Neuronal stem cell (in vitro differentiated cells): ENCODE measurements around the gene PRUNE2.

Source experiments
- DNase-seq: peaks from one replicate; pipeline ENCODE4 v3.0.0-alpha.2; 2013; ENCODE audit warnings: low spot score
- H2AFZ ChIP-seq: one replicate; pipeline ENCODE4 v1.6.1; 2013; ENCODE audit warnings: mild to moderate bottlenecking, low read length, inconsistent platforms
- H2AK5ac ChIP-seq: 2 replicates; pipeline ENCODE4 v1.6.1; 2013; ENCODE audit warnings: low read depth, mild to moderate bottlenecking, inconsistent platforms, low read length, moderate library complexity, mixed read lengths
- H2BK120ac ChIP-seq: 2 replicates; pipeline ENCODE4 v1.6.1; 2013; ENCODE audit warnings: low read depth, mild to moderate bottlenecking, inconsistent platforms, low read length, moderate library complexity, mixed read lengths
- H2BK12ac ChIP-seq: one replicate; pipeline ENCODE4 v1.6.1; 2013; ENCODE audit warnings: low read length, inconsistent platforms
- H2BK15ac ChIP-seq: 2 replicates; pipeline ENCODE4 v1.6.1; 2013; ENCODE audit warnings: mild to moderate bottlenecking, low read length, inconsistent platforms, mixed read lengths
- H2BK5ac ChIP-seq: one replicate; pipeline ENCODE4 v1.6.1; 2013; ENCODE audit warnings: inconsistent platforms, mild to moderate bottlenecking, low read length, moderate library complexity
- H3K14ac ChIP-seq: one replicate; pipeline ENCODE4 v1.6.1; 2013; ENCODE audit warnings: low read length, inconsistent platforms
- H3K18ac ChIP-seq: 2 replicates; pipeline ENCODE4 v1.6.1; 2013; ENCODE audit warnings: low read length, inconsistent platforms
- H3K23ac ChIP-seq: 2 replicates; pipeline ENCODE4 v1.6.1; 2013; ENCODE audit warnings: low read depth, mild to moderate bottlenecking, mixed read lengths, low read length, inconsistent platforms; ENCODE audit not compliant: poor library complexity
- H3K27ac ChIP-seq: replicated peaks from 3 replicates; pipeline ENCODE4 v1.5.1; 2013; ENCODE audit warnings: low read length, inconsistent platforms
- H3K27me3 ChIP-seq, 3 experiments: 2 replicates each; pipeline ENCODE4 v1.6.1; 2013; ENCODE audit warnings: low read length in 3 of 3, mild to moderate bottlenecking in 2 of 3, inconsistent platforms in 1 of 3, low read depth in 1 of 3, mixed read lengths in 1 of 3, moderate library complexity in 1 of 3; ENCODE audit not compliant: control insufficient read depth in 3 of 3, insufficient read depth in 3 of 3
- H3K36me3 ChIP-seq, 2 donors: replicated peaks in 1 of 2; 2 replicates each; pipeline ENCODE4 v1.6.1; 2013; ENCODE audit warnings: low read length in 2 of 2; ENCODE audit not compliant: control insufficient read depth in 2 of 2, insufficient read depth in 2 of 2
- H3K4ac ChIP-seq: 2 replicates; pipeline ENCODE4 v1.6.1; 2013; ENCODE audit warnings: inconsistent platforms, mild to moderate bottlenecking, low read length, moderate library complexity
- H3K4me1 ChIP-seq, 2 donors: 1 replicate in 1 of 2; 2 replicates in 1 of 2; pipeline ENCODE4 v1.6.1; 2013; ENCODE audit warnings: low read length in 2 of 2, low read depth in 1 of 2; ENCODE audit not compliant: control insufficient read depth in 2 of 2, insufficient read depth in 1 of 2
- H3K4me2 ChIP-seq: one replicate; pipeline ENCODE4 v1.6.1; 2013; ENCODE audit warnings: mild to moderate bottlenecking, low read length, inconsistent platforms; ENCODE audit not compliant: insufficient read depth, poor library complexity, severe bottlenecking
- H3K4me3 ChIP-seq, 2 donors: 2 replicates each; pipeline ENCODE4 v1.5.1; 2013; ENCODE audit warnings: low read length in 2 of 2, mild to moderate bottlenecking in 2 of 2, inconsistent platforms in 1 of 2, moderate library complexity in 1 of 2
- H3K79me1 ChIP-seq: one replicate; pipeline ENCODE4 v1.6.1; 2013; ENCODE audit warnings: low read depth, mild to moderate bottlenecking, inconsistent platforms, low read length, moderate library complexity
- H3K9ac ChIP-seq: one replicate; pipeline ENCODE4 v1.6.1; 2013; ENCODE audit warnings: mild to moderate bottlenecking, low read depth, low read length, inconsistent platforms; ENCODE audit not compliant: poor library complexity
- H3K9me3 ChIP-seq, 2 donors: replicated peaks in 1 of 2; 2 replicates each; pipeline versions ENCODE3 to v1.6.1; 2013; ENCODE audit warnings: low read length in 2 of 2, mild to moderate bottlenecking in 2 of 2, inconsistent platforms in 1 of 2, low read depth in 1 of 2, mixed read lengths in 1 of 2, moderate library complexity in 1 of 2; ENCODE audit not compliant: control insufficient read depth in 2 of 2, insufficient read depth in 1 of 2
- H4K8ac ChIP-seq: one replicate; pipeline ENCODE4 v1.6.1; 2013; ENCODE audit warnings: low read depth, mild to moderate bottlenecking, inconsistent platforms, low read length, moderate library complexity
- H4K91ac ChIP-seq: one replicate; pipeline ENCODE4 v1.6.1; 2013; ENCODE audit warnings: low read length, low read depth, mild to moderate bottlenecking, inconsistent platforms; ENCODE audit not compliant: poor library complexity
- WGBS, 2 donors: extraction: QIAGEN DNeasy Blood & Tissue Kit; methylation state at CpG; one replicate each; pipeline ENCODE4 v1.1.7; 2013; ENCODE audit warnings: missing lambda C conversion rate in 2 of 2, mixed read lengths in 1 of 2; ENCODE audit not compliant: insufficient read length in 2 of 2, insufficient replicate concordance in 1 of 2; ENCODE audit errors: extremely low coverage in 2 of 2; 5-methylcytosine and 5-hydroxymethylcytosine counted together

PRUNE2 gene

DNA sequence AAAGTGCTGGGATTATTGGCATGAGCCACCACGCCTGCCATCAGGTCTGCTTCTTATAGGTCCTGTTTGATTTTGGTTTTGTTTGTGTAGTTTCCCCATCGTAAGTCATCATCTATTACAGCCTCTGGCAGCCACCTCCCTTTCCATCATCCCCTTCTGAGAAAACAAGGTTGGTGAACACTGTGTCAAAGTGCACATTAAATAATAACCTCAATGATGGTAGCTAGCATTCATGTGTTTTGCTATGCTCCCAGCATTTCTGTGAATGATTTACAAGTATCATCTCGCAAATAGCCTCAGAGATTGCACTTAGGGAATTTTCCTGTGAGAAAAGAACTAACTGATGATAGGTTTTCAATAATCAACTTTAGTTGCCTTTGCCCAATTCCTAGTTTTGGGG is 9.9 kb downstream of the PRUNE2 start:
- Histone ChIP-seq H4K8ac (no peak overlapping the region), H3K14ac (no peak overlapping the region), H4K91ac (no peak overlapping the region), H3K4ac (no peak overlapping the region), H2BK120ac (no peak overlapping the region), H2BK12ac (no peak overlapping the region), H3K23ac (no peak overlapping the region), H2AFZ (no peak overlapping the region), H3K4me3 (no peak overlapping the region), H3K27ac (no peak overlapping the region), H3K18ac (no peak overlapping the region), H3K4me2 (no peak overlapping the region), H3K27me3 (no peaks in the 10 kb centered on the region), H2BK15ac (no peak overlapping the region), H2AK5ac (no peak overlapping the region), H3K36me3 (no peaks in the 10 kb centered on the region), H3K79me1 (no peaks in the 10 kb centered on the region), H3K4me1 (peaks cover 0 to 5% of the 10 kb centered on the region in 2 donors), H2BK5ac (no peak overlapping the region), H3K9ac (no peak overlapping the region), H3K9me3 (peaks cover 0 to under 1% of the 10 kb centered on the region in 2 donors)
- no peak for DNase-seq
- no CpG with 5 or more reads among the region's 3 CpGs for WGBS, 2 donors

DNA sequence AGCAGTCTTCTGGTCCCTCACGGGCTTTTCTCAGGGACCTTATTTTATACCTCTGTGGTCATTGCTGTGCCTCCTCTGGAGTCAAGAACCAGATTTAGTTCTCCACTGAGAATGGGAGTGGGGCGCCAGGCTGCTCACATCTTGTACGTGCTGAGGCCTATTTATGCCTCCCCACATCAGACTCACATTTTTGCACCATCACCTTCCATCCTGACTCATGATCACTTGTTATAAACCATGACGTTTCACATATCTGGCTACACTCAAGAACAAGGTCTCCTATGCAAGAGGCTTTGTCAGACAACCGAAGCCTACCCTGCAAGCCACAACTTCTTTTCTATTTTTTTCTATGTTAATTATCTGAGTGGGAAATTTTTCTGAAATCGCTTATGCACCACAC is 10.7 kb downstream of the PRUNE2 start:
- Histone ChIP-seq H2BK120ac (no peak overlapping the region), H3K14ac (no peak overlapping the region), H3K23ac (no peak overlapping the region), H3K4me2 (no peak overlapping the region), H3K4me1 (peaks cover 0 to 5% of the 10 kb centered on the region in 2 donors), H2AFZ (no peak overlapping the region), H2BK5ac (no peak overlapping the region), H2AK5ac (no peak overlapping the region), H3K4me3 (no peak overlapping the region), H3K27ac (no peak overlapping the region), H3K18ac (no peak overlapping the region), H4K91ac (no peak overlapping the region), H3K4ac (no peak overlapping the region), H3K36me3 (no peaks in the 10 kb centered on the region), H3K9ac (no peak overlapping the region), H3K79me1 (no peaks in the 10 kb centered on the region), H4K8ac (no peak overlapping the region), H2BK15ac (no peak overlapping the region), H3K9me3 (peaks cover 0 to 5% of the 10 kb centered on the region in 2 donors), H2BK12ac (no peak overlapping the region), H3K27me3 (no peaks in the 10 kb centered on the region)
- WGBS, 2 donors, result no CpG with 5 or more reads among the region's 6 CpGs
- no peak for DNase-seq

DNA sequence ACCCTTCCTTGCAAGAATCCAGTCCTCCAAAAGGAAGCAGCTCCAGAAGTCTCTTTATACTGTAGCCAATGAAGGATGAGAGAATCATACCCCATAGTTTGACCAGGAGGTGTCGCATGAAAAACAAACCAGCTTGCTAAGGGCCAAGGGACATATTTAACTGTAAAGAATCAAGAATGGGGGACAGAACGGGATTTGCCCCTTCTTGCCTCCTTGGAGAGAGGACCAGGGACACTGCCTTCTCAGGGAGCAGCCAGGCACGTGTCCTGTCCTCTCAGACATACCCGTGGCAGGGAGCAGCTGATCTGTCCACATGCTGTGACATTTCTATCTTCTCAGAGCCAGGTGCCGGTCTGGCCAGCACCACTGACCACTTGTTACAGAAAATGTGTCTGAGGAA is 11.7 kb downstream of the PRUNE2 start:
- H3K27me3 ChIP-seq, result no peaks in the 10 kb centered on the region
- DNase-seq, result no peak
- no peak overlapping the region for H2BK120ac ChIP-seq
- no peak overlapping the region for H2BK15ac ChIP-seq
- peaks cover 0 to 8% of the 10 kb centered on the region in 2 donors for H3K9me3 ChIP-seq
- H3K9ac ChIP-seq, result no peak overlapping the region
- H3K14ac ChIP-seq, result no peak overlapping the region
- no peak overlapping the region for H4K91ac ChIP-seq
- H3K18ac ChIP-seq, result no peak overlapping the region
- H3K27ac ChIP-seq, result no peak overlapping the region
- H3K23ac ChIP-seq, result no peak overlapping the region
- peaks cover 0 to 5% of the 10 kb centered on the region in 2 donors for H3K4me1 ChIP-seq
- no peak overlapping the region for H3K4me3 ChIP-seq
- H2AFZ ChIP-seq, result no peak overlapping the region
- no peaks in the 10 kb centered on the region for H3K79me1 ChIP-seq
- no peak overlapping the region for H3K4ac ChIP-seq
- H3K4me2 ChIP-seq, result no peak overlapping the region
- no peak overlapping the region for H4K8ac ChIP-seq
- H3K36me3 ChIP-seq, result no peaks in the 10 kb centered on the region
- H2BK12ac ChIP-seq, result no peak overlapping the region
- H2BK5ac ChIP-seq, result no peak overlapping the region
- H2AK5ac ChIP-seq, result no peak overlapping the region
- WGBS, 2 donors, result no CpG with 5 or more reads among the region's 5 CpGs

DNA sequence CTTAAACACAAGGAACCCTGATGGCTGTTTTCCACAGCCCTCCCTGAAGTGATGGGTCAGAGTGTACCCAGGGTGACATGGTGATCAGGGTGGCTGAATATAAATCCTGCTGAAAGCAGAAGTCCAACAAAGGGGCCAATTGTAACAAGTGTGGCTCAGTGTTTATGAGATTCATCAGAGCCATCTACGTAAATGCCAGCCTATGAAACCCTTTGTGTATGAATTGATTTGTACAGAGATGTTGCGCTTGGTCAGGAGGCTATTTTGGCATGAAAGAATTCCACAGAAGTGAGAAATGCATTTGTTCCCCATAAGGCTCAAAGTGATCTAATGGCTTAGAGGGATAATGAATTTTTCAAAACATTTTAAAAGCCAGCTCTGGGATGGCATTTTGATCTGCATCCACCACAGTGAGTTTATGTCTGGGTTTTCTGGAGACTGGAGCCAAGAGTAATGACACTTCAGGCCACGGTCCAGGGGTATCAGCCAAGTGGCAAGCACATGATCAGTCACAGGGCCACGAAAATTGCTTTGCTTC is 12.4 kb downstream of the PRUNE2 start:
- H3K27ac ChIP-seq, result no peak overlapping the region

More for the DNA sequence above, 12.4 kb downstream of the PRUNE2 start:
- no peak overlapping the region for H3K14ac ChIP-seq
- no peak overlapping the region for H3K4me3 ChIP-seq
- no CpG with 5 or more reads among the region's 4 CpGs for WGBS, 2 donors
- no peak overlapping the region for H2BK5ac ChIP-seq
- no peaks in the 10 kb centered on the region for H3K79me1 ChIP-seq
- H4K8ac ChIP-seq, result no peak overlapping the region
- peaks cover 0 to 8% of the 10 kb centered on the region in 2 donors for H3K9me3 ChIP-seq
- no peak overlapping the region for H3K4ac ChIP-seq
- no peak overlapping the region for H3K23ac ChIP-seq
- H3K27me3 ChIP-seq, result no peaks in the 10 kb centered on the region
- H2AFZ ChIP-seq, result no peak overlapping the region
- H3K4me1 ChIP-seq, result peaks cover 0 to 5% of the 10 kb centered on the region in 2 donors
- H3K36me3 ChIP-seq, result no peaks in the 10 kb centered on the region
- no peak overlapping the region for H2BK120ac ChIP-seq
- no peak overlapping the region for H2AK5ac ChIP-seq
- no peak overlapping the region for H3K4me2 ChIP-seq
- H3K9ac ChIP-seq, result no peak overlapping the region
- no peak for DNase-seq
- H3K18ac ChIP-seq, result no peak overlapping the region
- no peak overlapping the region for H2BK15ac ChIP-seq
- H4K91ac ChIP-seq, result no peak overlapping the region
- no peak overlapping the region for H2BK12ac ChIP-seq
